Endothelial cell of umbilical vein (primary cell): ENCODE measurements around the gene METTL26. TPM values are rescaled to one million over a fixed set of nuclear protein-coding genes. Genes with fewer than 3 reads are reported as not detected.

Experiments used
- BruUV-seq: library from RNA; stranded (reverse); fragments of 400-500 nt; replicated peaks from 2 replicates; lab custom pipeline; 2021; lab: Mats Ljungman, UMichigan
- CTCF ChIA-PET: fragments of 300-600, 350-600 bp; sonication (Branson Sonifier 250); formaldehyde crosslinking; loops from one replicate; lab custom pipeline; 2021; ENCODE audit warnings: antibody characterized with exemption, inconsistent platforms; lab: Charles Lee
- POLR2A ChIA-PET: fragments of 300-600, 350-600 bp; sonication (Branson Sonifier 250); formaldehyde crosslinking; loops from one replicate; lab custom pipeline; 2021; ENCODE audit warnings: antibody characterized with exemption, inconsistent platforms; lab: Charles Lee
- DNase-seq: peaks from one replicate; pipeline ENCODE4 v3.0.0-alpha.2; 2011; ENCODE audit warnings: low read depth, low spot score
- FAIRE-seq: peaks from 2 replicates; lab custom pipeline; 2011; peaks lifted over from hg19 to GRCh38; lab: Jason Lieb, UNC
- H2AFZ ChIP-seq: 2 replicates; pipeline ENCODE4 v1.6.0; 2012; ENCODE audit warnings: low read depth, low read length, control low read depth, inconsistent platforms
- H3K27ac ChIP-seq: 2 replicates; pipeline ENCODE4 v1.5.1; 2011; ENCODE audit warnings: low read depth, mild to moderate bottlenecking, control low read depth, low read length, moderate library complexity; ENCODE audit not compliant: insufficient read depth
- H3K27me3 ChIP-seq, 2 experiments: 2 replicates each; pipeline versions ENCODE4 v1.6.0 to v1.6.1; 2011; ENCODE audit warnings: low read length in 2 of 2, mixed read lengths in 1 of 2; ENCODE audit not compliant: control insufficient read depth in 2 of 2, insufficient read depth in 2 of 2
- H3K36me3 ChIP-seq, 2 experiments: 2 replicates in 1 of 2; 3 replicates in 1 of 2; pipeline ENCODE4 v1.5.1; 2011; ENCODE audit warnings: low read length in 2 of 2, mild to moderate bottlenecking in 1 of 2, moderate library complexity in 1 of 2; ENCODE audit not compliant: control insufficient read depth in 2 of 2, insufficient read depth in 2 of 2; ENCODE audit errors: extremely low read depth in 1 of 2
- H3K4me1 ChIP-seq: 3 replicates; pipeline ENCODE4 v1.5.1; 2011; ENCODE audit warnings: mild to moderate bottlenecking, low read length; ENCODE audit not compliant: control insufficient read depth, insufficient read depth; ENCODE audit errors: extremely low read depth
- H3K4me2 ChIP-seq: 2 replicates; pipeline ENCODE4 v1.6.1; 2011; ENCODE audit warnings: low read length, control low read depth, mixed read lengths; ENCODE audit not compliant: insufficient read depth
- H3K4me3 ChIP-seq, 3 experiments: fragments of 200-600 bp in 1 of 3; sonication (generic), shearing (Covaris generic) in 1 of 3; replicated peaks in 1 of 3; 2 replicates each; pipeline ENCODE4 v1.5.1; 2011 to 2016; ENCODE audit warnings: control low read depth in 3 of 3, low read length in 3 of 3, mild to moderate bottlenecking in 2 of 3, inconsistent platforms in 1 of 3, low read depth in 1 of 3, moderate library complexity in 1 of 3; ENCODE audit not compliant: insufficient read depth in 1 of 3
- H3K79me2 ChIP-seq: 2 replicates; pipeline ENCODE4 v1.6.0; 2012; ENCODE audit warnings: low read length, inconsistent platforms; ENCODE audit not compliant: control insufficient read depth, insufficient read depth
- H3K9ac ChIP-seq: replicated peaks from 2 replicates; pipeline ENCODE3; 2011; ENCODE audit warnings: low read length, control low read depth; ENCODE audit not compliant: insufficient read depth; ENCODE audit errors: extremely low read depth
- H3K9me1 ChIP-seq: replicated peaks from 3 replicates; pipeline ENCODE4 v1.6.0; 2011; ENCODE audit warnings: mild to moderate bottlenecking, low read length; ENCODE audit not compliant: control insufficient read depth, insufficient read depth; ENCODE audit errors: extremely low read depth
- H3K9me3 ChIP-seq: replicated peaks from 2 replicates; pipeline ENCODE4 v1.5.1; 2012; ENCODE audit warnings: low read length, inconsistent platforms; ENCODE audit not compliant: control insufficient read depth, insufficient read depth
- H4K20me1 ChIP-seq: replicated peaks from 2 replicates; pipeline ENCODE3; 2011; ENCODE audit warnings: mild to moderate bottlenecking, low read length; ENCODE audit not compliant: control insufficient read depth, insufficient read depth; ENCODE audit errors: extremely low read depth
- EZH2 ChIP-seq: IDR thresholded peaks from 2 replicates; pipeline ENCODE4 v1.6.1; 2012; ENCODE audit warnings: borderline replicate concordance, low read depth, mild to moderate bottlenecking, moderate library complexity, low read length, inconsistent platforms; ENCODE audit not compliant: severe bottlenecking
- GATA2 ChIP-seq: IDR thresholded peaks from 2 replicates; pipeline ENCODE4 v1.7.0; 2011; ENCODE audit warnings: low read depth, mild to moderate bottlenecking, moderate library complexity, mixed read lengths, low read length; ENCODE audit not compliant: insufficient read length, insufficient read depth
- JUN ChIP-seq: IDR thresholded peaks from 2 replicates; pipeline ENCODE4 v1.6.1; 2011; ENCODE audit warnings: borderline replicate concordance, low read depth; ENCODE audit not compliant: insufficient read length, insufficient read depth
- POLR2A ChIP-seq: IDR thresholded peaks from 2 replicates; pipeline ENCODE4 v1.6.1; 2012; ENCODE audit warnings: low read depth, mild to moderate bottlenecking, control low read depth, low read length
- dilution Hi-C: fragments of 300-500 bp; cut with MboI; formaldehyde crosslinking; loops from one replicate; pipeline ENCODE4 v1.15.0; 2019; ENCODE audit warnings: low sequenced_read_pairs; ENCODE audit not compliant: extremely low pct_ligation_motif_present
- intact Hi-C: fragments of 100-400 bp; cut with micrococcal nuclease; formaldehyde crosslinking; loops from one replicate; pipeline ENCODE4 v1.10.0; 2022
- polyA plus RNA-seq, 4 experiments: library from polyadenylated mRNA; depleted of rRNA in 3 of 4; stranded (reverse) in 3 of 4; unstranded in 1 of 4; fragments of >200 nt; gene quantifications; 2 replicates each; pipeline versions ENCODE4 v1.2.1 to v1.2.3, GENCODE V29; 2011 to 2012; ENCODE audit warnings: missing spikeins in 1 of 4
- total RNA-seq: library from RNA; stranded (reverse); gene quantifications from 2 replicates; pipeline ENCODE4 v1.2.3, GENCODE V29; 2021
- TF ChIP-seq, protein P1 (sequence below): IDR thresholded peaks from 2 replicates; pipeline ENCODE4 v1.6.1; 2011; ENCODE audit not compliant: insufficient read depth, insufficient read length
- TF ChIP-seq, protein P2 (sequence below), 2 donors: IDR thresholded peaks; 1 replicate in 1 of 2; 2 replicates in 1 of 2; pipeline ENCODE4 v1.5.1; 2011; ENCODE audit warnings: low read length in 2 of 2, mild to moderate bottlenecking in 2 of 2, moderate library complexity in 2 of 2, control low read depth in 1 of 2, inconsistent platforms in 1 of 2, low read depth in 1 of 2; ENCODE audit not compliant: insufficient read depth in 1 of 2; ENCODE audit errors: extremely low read depth in 1 of 2

The METTL26 gene
- total and polyA plus RNA-seq, 2 donors (not counting 3 experiments of a cell fraction or from before 2014, with no cell fraction given): 114 to 138 TPM

DNA sequence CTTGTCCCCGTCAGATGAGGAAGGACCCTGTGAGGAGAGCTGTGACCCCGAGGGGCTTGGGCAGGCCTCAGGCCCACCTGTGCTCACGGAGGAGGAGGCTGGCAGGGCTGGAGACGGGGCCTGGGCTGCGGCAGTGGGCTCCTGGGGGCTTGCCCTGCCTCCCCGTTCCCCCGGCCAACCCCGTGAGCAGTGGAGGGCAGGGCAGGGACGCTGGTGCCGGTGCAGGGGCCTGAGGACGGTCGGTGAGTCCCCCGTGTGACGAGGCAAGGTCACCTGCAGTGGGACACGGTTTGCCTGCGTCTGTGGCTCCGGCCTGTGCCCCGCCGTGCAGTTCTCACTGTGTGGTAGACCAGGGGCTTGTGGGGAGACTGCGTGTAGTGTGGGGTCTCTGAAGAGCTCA, 23.5 kb upstream of the METTL26 start:
- FAIRE-seq (no peak), DNase-seq (no peak)
- no peak overlapping the region for H3K27ac ChIP-seq
- intact Hi-C loops: loop anchor here (1.0 kb wide), 5 partner anchors 10 to 267 kb away; partner anchors contain the start of gene WDR90
- CTCF ChIA-PET: interaction anchor here (0.9 to 1.9 kb wide), 8 partner anchors 10 to 81 kb away, joined by 3 to 11 read pairs (median 4); partner anchors contain the start of genes METTL26, RHBDL1 and WDR90
- BruUV-seq: no TSS peak
- no peaks in the 10 kb centered on the region for H4K20me1 ChIP-seq
- TF ChIP-seq GATA2 (no peak), POLR2A (no peak), JUN (no peak), EZH2 (no peak)
- TF ChIP-seq, protein P1, sequence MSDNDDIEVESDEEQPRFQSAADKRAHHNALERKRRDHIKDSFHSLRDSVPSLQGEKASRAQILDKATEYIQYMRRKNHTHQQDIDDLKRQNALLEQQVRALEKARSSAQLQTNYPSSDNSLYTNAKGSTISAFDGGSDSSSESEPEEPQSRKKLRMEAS: no peak
- no peaks in the 10 kb centered on the region for H3K9me3 ChIP-seq
- POLR2A ChIA-PET: no interaction called here
- H2AFZ ChIP-seq: no peak overlapping the region
- no peak overlapping the region for H3K4me2 ChIP-seq
- H3K27me3 ChIP-seq: no peaks in the 10 kb centered on the region
- no peak overlapping the region for H3K9ac ChIP-seq
- H3K4me1 ChIP-seq: no peaks in the 10 kb centered on the region
- H3K9me1 ChIP-seq: no peaks in the 10 kb centered on the region
- H3K4me3 ChIP-seq: no peak overlapping the region
- dilution Hi-C loops: no loop called here
- peaks cover 0 to 3% of the 10 kb centered on the region in 2 experiments for H3K36me3 ChIP-seq
- H3K79me2 ChIP-seq: no peaks in the 10 kb centered on the region

DNA sequence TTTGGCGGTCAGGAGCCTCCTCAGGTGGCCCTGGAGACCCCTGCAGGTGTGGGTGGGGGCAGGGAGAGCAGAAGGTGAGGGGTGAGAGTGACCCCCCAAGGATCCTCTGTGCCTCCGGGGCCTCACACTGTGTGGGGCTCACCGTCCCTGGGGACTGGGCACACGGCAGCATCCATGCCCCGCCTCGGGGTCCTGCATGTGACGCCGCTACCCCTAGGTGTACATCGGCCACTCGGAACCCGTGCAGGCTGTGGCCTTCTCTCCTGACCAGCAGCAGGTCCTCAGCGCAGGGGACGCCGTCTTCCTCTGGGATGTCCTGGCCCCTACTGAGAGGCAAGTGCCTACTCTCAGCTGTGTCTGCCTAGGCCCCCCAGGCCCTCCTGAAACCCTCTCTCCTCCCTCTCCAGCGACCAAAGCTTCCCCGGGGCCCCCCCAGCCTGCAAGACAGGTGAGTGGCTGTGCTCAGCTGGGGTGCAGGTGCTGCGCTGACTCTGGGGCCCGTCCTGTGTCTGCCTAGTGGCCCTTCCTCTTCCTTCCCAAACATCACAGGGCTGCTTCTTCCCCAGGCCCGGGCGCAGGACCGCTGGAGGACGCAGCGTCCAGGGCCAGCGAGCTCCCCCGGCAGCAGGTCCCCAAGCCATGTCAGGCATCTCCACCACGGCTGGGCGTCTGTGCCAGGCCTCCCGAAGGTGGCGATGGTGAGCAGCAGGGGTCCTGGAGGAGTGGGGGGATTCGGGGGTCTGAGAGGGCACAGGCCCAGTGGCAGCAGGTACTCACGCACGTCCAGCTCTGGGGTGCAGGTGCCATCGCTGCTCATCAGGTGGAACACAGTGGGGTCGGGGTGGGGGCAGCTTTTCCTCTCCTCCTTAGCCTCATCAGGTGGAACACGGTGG, 22.8 kb upstream of the METTL26 start:
- CTCF ChIA-PET: interaction anchor here (0.6 to 1.9 kb wide), 6 partner anchors 8 to 80 kb away, joined by 3 to 10 read pairs (median 4); partner anchors contain the start of gene RHBDL1
- H3K9me3 ChIP-seq: no peaks in the 10 kb centered on the region
- intact Hi-C loops: no loop called here
- DNase-seq: no peak
- H2AFZ ChIP-seq: no peak overlapping the region
- H3K9ac ChIP-seq: no peak overlapping the region
- peaks cover 0 to 3% of the 10 kb centered on the region in 2 experiments for H3K36me3 ChIP-seq
- POLR2A ChIA-PET: no interaction called here
- no peaks in the 10 kb centered on the region for H3K27me3 ChIP-seq
- no TSS peak for BruUV-seq
- dilution Hi-C loops: no loop called here
- no peak overlapping the region for H3K27ac ChIP-seq
- H3K4me2 ChIP-seq: no peak overlapping the region
- no peak overlapping the region for H3K4me3 ChIP-seq
- no peaks in the 10 kb centered on the region for H4K20me1 ChIP-seq
- H3K9me1 ChIP-seq: no peaks in the 10 kb centered on the region
- no peaks in the 10 kb centered on the region for H3K4me1 ChIP-seq
- TF ChIP-seq GATA2: no peak
- TF ChIP-seq, protein P1: no peak
- TF ChIP-seq, protein P2, sequence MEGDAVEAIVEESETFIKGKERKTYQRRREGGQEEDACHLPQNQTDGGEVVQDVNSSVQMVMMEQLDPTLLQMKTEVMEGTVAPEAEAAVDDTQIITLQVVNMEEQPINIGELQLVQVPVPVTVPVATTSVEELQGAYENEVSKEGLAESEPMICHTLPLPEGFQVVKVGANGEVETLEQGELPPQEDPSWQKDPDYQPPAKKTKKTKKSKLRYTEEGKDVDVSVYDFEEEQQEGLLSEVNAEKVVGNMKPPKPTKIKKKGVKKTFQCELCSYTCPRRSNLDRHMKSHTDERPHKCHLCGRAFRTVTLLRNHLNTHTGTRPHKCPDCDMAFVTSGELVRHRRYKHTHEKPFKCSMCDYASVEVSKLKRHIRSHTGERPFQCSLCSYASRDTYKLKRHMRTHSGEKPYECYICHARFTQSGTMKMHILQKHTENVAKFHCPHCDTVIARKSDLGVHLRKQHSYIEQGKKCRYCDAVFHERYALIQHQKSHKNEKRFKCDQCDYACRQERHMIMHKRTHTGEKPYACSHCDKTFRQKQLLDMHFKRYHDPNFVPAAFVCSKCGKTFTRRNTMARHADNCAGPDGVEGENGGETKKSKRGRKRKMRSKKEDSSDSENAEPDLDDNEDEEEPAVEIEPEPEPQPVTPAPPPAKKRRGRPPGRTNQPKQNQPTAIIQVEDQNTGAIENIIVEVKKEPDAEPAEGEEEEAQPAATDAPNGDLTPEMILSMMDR (IDR thresholded peaks at IDR 0.05; ENCODE audit: extremely low read depth in 1 of 2, insufficient read depth in 1 of 2, low read depth in 1 of 2, low read length in 2 of 2): peak; percentile 17 to 24
- FAIRE-seq: no peak
- H3K79me2 ChIP-seq: no peaks in the 10 kb centered on the region
